ENCODE data around the gene RIMBP2.

RIMBP2 gene

DNA sequence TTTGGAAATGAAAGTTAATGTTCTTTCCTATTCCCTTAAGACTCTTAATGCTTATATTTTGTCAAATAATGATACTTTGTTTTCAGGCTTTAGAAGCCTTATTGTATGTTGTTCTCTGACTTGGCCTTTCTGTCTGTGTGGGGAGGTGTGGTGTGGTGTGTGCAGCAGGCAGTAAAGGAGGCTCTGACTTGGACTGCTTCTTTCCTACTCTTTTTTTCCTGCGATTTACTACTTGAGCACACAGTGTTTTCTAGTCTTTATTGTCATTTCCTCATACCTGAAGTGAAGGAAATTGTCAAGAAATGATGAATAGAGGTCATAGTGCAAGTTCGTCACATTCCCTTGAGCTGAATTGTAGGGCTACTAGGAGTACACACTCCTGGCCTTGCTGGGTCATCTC, 351.5 kb downstream of the RIMBP2 start:
- no peaks in the 10 kb centered on the region for H3K79me2 ChIP-seq (ENCODE audit: low read length)
- H3K4me3 ChIP-seq (ENCODE audit: low read length): no peak overlapping the region
- no peak for TF ChIP-seq EZH2phosphoT487 (IDR thresholded peaks at IDR 0.05; ENCODE audit: low read depth)
- TF ChIP-seq, protein P1, sequence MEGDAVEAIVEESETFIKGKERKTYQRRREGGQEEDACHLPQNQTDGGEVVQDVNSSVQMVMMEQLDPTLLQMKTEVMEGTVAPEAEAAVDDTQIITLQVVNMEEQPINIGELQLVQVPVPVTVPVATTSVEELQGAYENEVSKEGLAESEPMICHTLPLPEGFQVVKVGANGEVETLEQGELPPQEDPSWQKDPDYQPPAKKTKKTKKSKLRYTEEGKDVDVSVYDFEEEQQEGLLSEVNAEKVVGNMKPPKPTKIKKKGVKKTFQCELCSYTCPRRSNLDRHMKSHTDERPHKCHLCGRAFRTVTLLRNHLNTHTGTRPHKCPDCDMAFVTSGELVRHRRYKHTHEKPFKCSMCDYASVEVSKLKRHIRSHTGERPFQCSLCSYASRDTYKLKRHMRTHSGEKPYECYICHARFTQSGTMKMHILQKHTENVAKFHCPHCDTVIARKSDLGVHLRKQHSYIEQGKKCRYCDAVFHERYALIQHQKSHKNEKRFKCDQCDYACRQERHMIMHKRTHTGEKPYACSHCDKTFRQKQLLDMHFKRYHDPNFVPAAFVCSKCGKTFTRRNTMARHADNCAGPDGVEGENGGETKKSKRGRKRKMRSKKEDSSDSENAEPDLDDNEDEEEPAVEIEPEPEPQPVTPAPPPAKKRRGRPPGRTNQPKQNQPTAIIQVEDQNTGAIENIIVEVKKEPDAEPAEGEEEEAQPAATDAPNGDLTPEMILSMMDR (IDR thresholded peaks at IDR 0.05; ENCODE audit: low read depth, low read length): no peak
- no peaks in the 10 kb centered on the region for H4K20me1 ChIP-seq (ENCODE audit: insufficient read depth, low read length)
- H3K4me1 ChIP-seq (ENCODE audit: low read length): no peaks in the 10 kb centered on the region
- H3K4me2 ChIP-seq (ENCODE audit: low read length): no peak overlapping the region
- no peak overlapping the region for H3K9ac ChIP-seq (ENCODE audit: low read length)
- no peak overlapping the region for H2AFZ ChIP-seq (ENCODE audit: low read depth, low read length)
- H3K36me3 ChIP-seq (replicated peaks; ENCODE audit: low read depth, low read length): no peaks in the 10 kb centered on the region
- no peak overlapping the region for H3K27ac ChIP-seq (ENCODE audit: low read length)
- no peaks in the 10 kb centered on the region for H3K27me3 ChIP-seq (ENCODE audit: low read depth, low read length)
- no peaks in the 10 kb centered on the region for H3K9me3 ChIP-seq (ENCODE audit: insufficient read depth, low read length)

DNA sequence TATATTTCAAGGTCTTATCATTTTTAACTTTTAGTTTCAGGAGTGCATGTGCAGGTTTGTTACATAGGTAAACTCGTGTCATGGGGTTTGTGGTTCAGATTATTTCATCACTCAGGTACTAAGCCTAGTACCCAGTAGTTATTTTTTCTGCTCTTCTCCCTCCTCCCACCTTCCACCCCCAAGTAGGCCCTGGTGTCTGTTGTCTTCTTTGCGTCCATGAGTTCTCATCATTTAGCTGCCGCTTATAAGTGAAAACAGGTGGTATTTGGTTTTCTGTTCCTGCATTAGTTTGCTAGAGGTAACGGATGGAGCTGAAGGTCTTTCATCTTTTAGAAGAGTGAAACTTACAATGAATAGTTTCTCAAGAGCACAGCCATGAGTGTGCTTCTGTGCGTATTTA, 354.0 kb downstream of the RIMBP2 start:
- no peak overlapping the region for H3K4me3 ChIP-seq (ENCODE audit: low read length)
- H3K9me3 ChIP-seq (ENCODE audit: insufficient read depth, low read length): no peaks in the 10 kb centered on the region
- H3K9ac ChIP-seq (ENCODE audit: low read length): no peak overlapping the region
- H3K27me3 ChIP-seq (ENCODE audit: low read depth, low read length): no peaks in the 10 kb centered on the region
- H3K4me1 ChIP-seq (ENCODE audit: low read length): no peaks in the 10 kb centered on the region
- H3K4me2 ChIP-seq (ENCODE audit: low read length): no peak overlapping the region
- H3K79me2 ChIP-seq (ENCODE audit: low read length): no peaks in the 10 kb centered on the region
- H4K20me1 ChIP-seq (ENCODE audit: insufficient read depth, low read length): no peaks in the 10 kb centered on the region
- no peak for TF ChIP-seq EZH2phosphoT487 (IDR thresholded peaks at IDR 0.05; ENCODE audit: low read depth)
- TF ChIP-seq, protein P1 (IDR thresholded peaks at IDR 0.05; ENCODE audit: low read depth, low read length): no peak
- no peak overlapping the region for H3K27ac ChIP-seq (ENCODE audit: low read length)
- H2AFZ ChIP-seq (ENCODE audit: low read depth, low read length): no peak overlapping the region
- no peaks in the 10 kb centered on the region for H3K36me3 ChIP-seq (replicated peaks; ENCODE audit: low read depth, low read length)

DNA sequence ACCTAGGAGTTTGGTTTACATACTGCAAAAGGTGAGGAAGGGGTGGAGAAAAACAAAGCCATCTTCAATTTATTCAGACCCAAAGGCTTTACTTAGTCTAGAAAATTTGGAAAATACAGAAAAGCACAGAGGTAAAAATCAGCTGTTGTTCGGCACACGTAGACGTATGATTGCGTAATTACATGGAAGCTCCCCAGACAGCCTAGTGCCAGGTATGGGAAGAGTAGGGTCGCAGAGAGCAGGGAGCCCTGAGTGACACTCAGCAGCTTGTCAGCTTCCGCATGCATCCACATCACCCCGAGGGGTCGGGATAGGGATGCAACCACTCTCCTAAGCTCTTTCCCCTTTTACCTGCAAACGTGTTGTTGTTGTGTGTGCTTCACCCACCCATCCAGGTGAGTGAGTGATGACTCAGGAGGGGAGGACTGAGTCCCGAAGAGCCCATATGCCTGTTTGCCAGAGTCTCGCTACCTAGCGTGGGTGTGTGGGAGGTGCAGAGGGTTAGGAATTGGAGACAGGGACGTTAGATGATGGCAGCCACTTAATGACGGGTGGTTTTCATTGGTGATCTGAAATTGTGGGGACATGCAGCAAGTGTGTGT, 358.3 kb downstream of the RIMBP2 start:
- H3K4me1 ChIP-seq (ENCODE audit: low read length): no peaks in the 10 kb centered on the region
- no peak overlapping the region for H3K4me3 ChIP-seq (ENCODE audit: low read length)
- no peak overlapping the region for H3K9ac ChIP-seq (ENCODE audit: low read length)
- H3K4me2 ChIP-seq (ENCODE audit: low read length): no peak overlapping the region
- no peaks in the 10 kb centered on the region for H3K79me2 ChIP-seq (ENCODE audit: low read length)
- no peak overlapping the region for H3K27ac ChIP-seq (ENCODE audit: low read length)
- H3K36me3 ChIP-seq (replicated peaks; ENCODE audit: low read depth, low read length): no peaks in the 10 kb centered on the region
- TF ChIP-seq, protein P1 (IDR thresholded peaks at IDR 0.05; ENCODE audit: low read depth, low read length): no peak
- H2AFZ ChIP-seq (ENCODE audit: low read depth, low read length): no peak overlapping the region
- H3K27me3 ChIP-seq (ENCODE audit: low read depth, low read length): no peaks in the 10 kb centered on the region
- no peaks in the 10 kb centered on the region for H4K20me1 ChIP-seq (ENCODE audit: insufficient read depth, low read length)
- H3K9me3 ChIP-seq (ENCODE audit: insufficient read depth, low read length): no peaks in the 10 kb centered on the region

DNA sequence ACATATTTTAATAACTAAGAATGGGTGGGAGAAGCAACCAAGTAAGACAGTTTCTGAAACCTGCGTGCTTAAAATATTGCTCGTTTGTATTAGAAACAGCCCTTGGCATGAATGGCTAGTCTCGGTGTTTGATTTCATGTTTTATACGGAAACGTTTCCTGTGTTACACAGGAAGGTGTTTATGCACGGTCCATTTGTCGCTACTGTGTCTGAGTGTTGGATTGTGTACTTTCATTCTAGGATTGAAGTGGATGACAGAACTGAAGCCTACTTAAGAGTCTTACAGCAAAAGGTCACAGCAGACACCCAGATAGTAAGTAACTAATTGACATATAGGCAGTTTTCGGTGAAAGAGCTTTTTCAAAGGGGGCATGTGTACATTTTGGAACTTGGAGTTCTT, 358.9 kb downstream of the RIMBP2 start:
- Histone ChIP-seq H3K79me2 (ENCODE audit: low read length) (no peaks in the 10 kb centered on the region), H3K27ac (ENCODE audit: low read length) (no peak overlapping the region), H3K4me3 (ENCODE audit: low read length) (no peak overlapping the region), H3K27me3 (ENCODE audit: low read depth, low read length) (no peaks in the 10 kb centered on the region), H3K9ac (ENCODE audit: low read length) (no peak overlapping the region), H3K4me2 (ENCODE audit: low read length) (no peak overlapping the region), H2AFZ (ENCODE audit: low read depth, low read length) (no peak overlapping the region), H4K20me1 (ENCODE audit: insufficient read depth, low read length) (no peaks in the 10 kb centered on the region), H3K4me1 (ENCODE audit: low read length) (no peaks in the 10 kb centered on the region), H3K36me3 (replicated peaks; ENCODE audit: low read depth, low read length) (no peaks in the 10 kb centered on the region), H3K9me3 (ENCODE audit: insufficient read depth, low read length) (no peaks in the 10 kb centered on the region)
- TF ChIP-seq, protein P1 (IDR thresholded peaks at IDR 0.05; ENCODE audit: low read depth, low read length): no peak
- TF ChIP-seq EZH2phosphoT487 (IDR thresholded peaks at IDR 0.05; ENCODE audit: low read depth): no peak

Measured in OCI-LY3 (cell line).